Natural killer cell treated with Interleukin-12 subunit alpha and Interleukin-12 subunit beta and Interleukin-15 and Interleukin-18, amount 100 ng/mL, for 72 hours (primary cell): ENCODE results near the gene EMID1. TPM values are rescaled to one million over a fixed set of nuclear protein-coding genes. Genes with fewer than 3 reads are reported as not detected.
"Not testable (repeated sequence)": the region's sequence is repeated elsewhere in the genome, so short reads cannot be mapped to it uniquely, and the experiment has no call there.

ENCODE experiments used
- ATAC-seq, 2 donors: fragments of 150-1000 bp; cut with Tn5 transposase in 1 of 2; sonication (Bioruptor Pico), chemical (Tn5 transposase) in 1 of 2; 2 replicates each; pipeline ENCODE4 v1.10.0; 2021
- DNase-seq: peaks from one replicate; pipeline ENCODE4 v3.0.0; 2022; ENCODE audit warnings: low spot score
- H3K27ac Mint-ChIP-seq, 2 donors: 1 replicate in 1 of 2; 2 replicates in 1 of 2; pipeline ENCODE4 v1.8.0; 2022; ENCODE audit warnings: mixed read lengths in 2 of 2, mild to moderate bottlenecking in 1 of 2, moderate library complexity in 1 of 2
- H3K27me3 Mint-ChIP-seq, 2 donors: 1 replicate in 1 of 2; 2 replicates in 1 of 2; pipeline ENCODE4 v1.8.0; 2022; ENCODE audit warnings: mixed read lengths in 2 of 2
- H3K36me3 Mint-ChIP-seq: one replicate; pipeline ENCODE4 v1.8.0; 2022; ENCODE audit warnings: mixed read lengths
- H3K4me1 Mint-ChIP-seq, 2 donors: 1 replicate in 1 of 2; 2 replicates in 1 of 2; pipeline ENCODE4 v1.8.0; 2022; ENCODE audit warnings: low read depth in 2 of 2, mixed read lengths in 2 of 2, mild to moderate bottlenecking in 1 of 2
- H3K4me3 Mint-ChIP-seq: one replicate; pipeline ENCODE4 v1.8.0; 2022; ENCODE audit warnings: mixed read lengths
- H3K9me3 Mint-ChIP-seq: 2 replicates; pipeline ENCODE4 v1.8.0; 2022; ENCODE audit warnings: mixed read lengths
- total RNA-seq, 2 donors: library from RNA; stranded (reverse); gene quantifications; one replicate each; pipeline ENCODE4 v1.2.3, GENCODE V29; 2022

The EMID1 gene
- total RNA-seq, 2 donors from 2014 or later, result 0.67 to 0.71 TPM

DNA sequence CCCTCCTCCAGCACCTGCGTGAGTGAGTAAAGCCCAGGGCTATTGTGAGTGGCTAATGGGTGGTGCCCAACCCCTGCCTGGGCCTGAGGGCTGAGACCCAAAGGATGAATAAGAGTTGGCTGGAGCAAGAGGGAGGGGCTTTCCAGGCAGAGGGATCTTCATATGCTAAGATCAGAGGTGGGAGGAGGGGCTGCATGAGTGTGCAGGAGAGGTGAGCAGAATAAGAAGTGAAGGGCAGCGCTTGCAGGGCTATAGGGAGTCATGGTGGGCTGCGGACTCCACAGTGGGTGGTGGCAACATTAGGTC is 3.9 kb downstream of the EMID1 start:
- DNase-seq (no peak), ATAC-seq (no peak)
- H3K9me3 Mint-ChIP-seq, result no peaks in the 10 kb centered on the region
- no peak overlapping the region for H3K4me3 Mint-ChIP-seq
- no peak overlapping the region for H3K27ac Mint-ChIP-seq
- no peaks in the 10 kb centered on the region for H3K36me3 Mint-ChIP-seq
- peaks cover 11 to 12% of the 10 kb centered on the region in 2 donors for H3K4me1 Mint-ChIP-seq
- peaks cover 4 to 14% of the 10 kb centered on the region in 2 donors for H3K27me3 Mint-ChIP-seq

GRCh38 chr22:29211066-29211465 is 5.4 kb downstream of the EMID1 start:
- no peaks in the 10 kb centered on the region for H3K9me3 Mint-ChIP-seq
- H3K4me3 Mint-ChIP-seq, result no peak overlapping the region
- H3K27ac Mint-ChIP-seq, result no peak overlapping the region
- peaks cover 4 to 7% of the 10 kb centered on the region in 2 donors for H3K27me3 Mint-ChIP-seq
- no peak for DNase-seq
- no peak for ATAC-seq
- peaks cover 4% of the 10 kb centered on the region in 2 donors for H3K4me1 Mint-ChIP-seq
- no peaks in the 10 kb centered on the region for H3K36me3 Mint-ChIP-seq

- no peak overlapping the region for H3K27ac Mint-ChIP-seq
- H3K4me3 Mint-ChIP-seq, result no peak overlapping the region
These were observed 5.8 kb downstream of the EMID1 start for GRCh38 chr22:29211466-29211865.

GRCh38 chr22:29212743-29213142 is 7.0 kb downstream of the EMID1 start:
- Mint-ChIP-seq H3K4me1 (no peaks in the 10 kb centered on the region), H3K27me3 (no peaks in the 10 kb centered on the region), H3K9me3 (no peaks in the 10 kb centered on the region), H3K36me3 (no peaks in the 10 kb centered on the region), H3K4me3 (no peak overlapping the region), H3K27ac (no peak overlapping the region)
- no peak for DNase-seq
- ATAC-seq, result no peak

More at GRCh38 chr22:29211466-29211865, 5.8 kb downstream of the EMID1 start:
- Mint-ChIP-seq H3K36me3 (no peaks in the 10 kb centered on the region), H3K27me3 (peaks cover 2 to 3% of the 10 kb centered on the region in 2 donors), H3K4me1 (peaks cover under 1 to 2% of the 10 kb centered on the region in 2 donors), H3K9me3 (no peaks in the 10 kb centered on the region)
- DNase-seq (no peak), ATAC-seq (no peak)

DNA sequence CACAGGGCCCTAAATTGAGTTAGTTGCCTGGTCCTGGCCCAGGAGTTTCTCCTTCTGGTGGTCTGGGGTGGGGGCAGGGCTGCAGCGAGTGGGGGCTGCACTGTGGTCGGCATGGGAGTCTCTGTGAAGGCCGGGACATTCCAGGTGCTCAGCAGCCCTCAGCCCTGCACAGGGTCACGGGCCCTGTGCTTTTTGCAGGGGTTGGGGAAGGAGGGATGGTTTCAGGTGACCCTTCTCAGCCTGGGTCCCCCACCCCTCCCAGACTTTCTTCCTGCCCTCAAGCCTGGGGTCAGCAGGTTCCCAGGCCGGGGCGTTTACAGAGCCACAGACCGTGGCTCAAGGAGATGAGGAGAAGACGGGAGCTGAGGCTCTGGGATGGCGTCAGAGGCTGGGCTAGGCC is 7.8 kb downstream of the EMID1 start:
- Mint-ChIP-seq H3K9me3 (no peaks in the 10 kb centered on the region), H3K4me3 (no peak overlapping the region), H3K27ac (no peak overlapping the region), H3K27me3 (no peaks in the 10 kb centered on the region), H3K4me1 (no peaks in the 10 kb centered on the region), H3K36me3 (no peaks in the 10 kb centered on the region)
- DNase-seq, result no peak
- ATAC-seq, result no peak

DNA sequence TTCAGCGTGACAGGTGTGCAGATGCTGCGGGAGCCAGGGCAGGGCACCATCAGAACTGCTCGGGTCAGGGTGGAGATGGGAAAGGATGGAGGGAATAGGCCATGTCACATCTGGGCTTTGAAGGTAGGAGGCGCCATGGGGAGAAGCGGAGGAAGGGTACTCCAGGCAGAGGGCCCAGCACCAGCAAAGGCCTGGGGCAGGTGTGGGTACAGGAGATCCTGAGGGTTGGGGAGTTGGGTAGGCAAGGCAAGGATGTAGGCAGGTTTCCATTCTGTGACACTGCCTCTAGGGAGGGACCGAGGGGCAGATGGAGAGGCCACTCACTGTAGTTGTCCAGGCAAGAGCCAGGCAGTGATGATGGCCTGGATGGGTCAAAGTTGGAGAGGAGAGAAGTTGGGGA is 8.5 kb downstream of the EMID1 start:
- Mint-ChIP-seq H3K4me3 (no peak overlapping the region), H3K27ac (no peak overlapping the region), H3K36me3 (no peaks in the 10 kb centered on the region), H3K4me1 (no peaks in the 10 kb centered on the region), H3K27me3 (no peaks in the 10 kb centered on the region), H3K9me3 (no peaks in the 10 kb centered on the region)
- ATAC-seq (no peak), DNase-seq (no peak)

DNA sequence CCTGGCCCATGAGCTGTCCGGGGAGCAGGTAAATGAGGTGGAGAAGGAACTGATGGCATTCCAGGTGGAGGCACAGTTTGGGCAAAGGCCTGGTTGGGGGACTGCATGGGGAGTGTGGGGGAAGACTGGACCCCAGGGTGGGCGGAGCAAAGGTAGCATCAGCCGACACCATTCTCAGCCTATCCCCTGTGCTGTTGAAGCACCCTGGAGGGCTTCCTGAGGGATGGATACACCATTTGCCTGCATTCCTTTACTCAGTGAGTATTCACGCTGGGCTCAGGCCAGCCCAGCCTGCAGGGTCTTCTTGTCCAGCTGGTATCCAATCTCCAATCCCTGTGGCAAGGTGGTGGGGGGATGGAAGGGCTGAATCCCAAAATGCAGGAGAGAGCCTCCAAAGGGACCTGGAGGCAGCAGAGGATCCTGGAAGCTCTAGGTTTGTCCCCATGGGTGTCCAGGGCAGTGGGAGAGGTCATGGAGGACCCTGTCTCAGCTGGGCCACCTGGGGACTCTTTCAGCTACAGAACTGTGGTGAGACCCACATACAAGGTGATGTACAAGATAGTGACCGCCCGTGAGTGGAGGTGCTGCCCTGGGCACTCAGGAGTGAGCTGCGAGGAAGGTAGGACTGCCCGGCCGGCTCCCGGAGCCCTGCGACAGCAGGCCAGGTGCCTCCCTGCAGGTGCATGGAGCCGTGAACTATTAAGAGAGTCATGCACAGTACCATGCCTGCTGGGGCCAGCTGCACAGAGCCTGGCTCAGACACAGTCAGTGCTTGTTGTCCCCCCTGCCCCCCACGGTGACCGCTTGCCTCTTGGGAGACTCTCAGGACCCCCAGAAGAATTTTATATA is 9.5 kb downstream of the EMID1 start:
- Mint-ChIP-seq H3K4me1 (no peaks in the 10 kb centered on the region), H3K36me3 (no peaks in the 10 kb centered on the region), H3K9me3 (no peaks in the 10 kb centered on the region), H3K4me3 (no peak overlapping the region), H3K27ac (no peak overlapping the region), H3K27me3 (no peaks in the 10 kb centered on the region)
- DNase-seq (no peak), ATAC-seq (no peak)

GRCh38 chr22:29216011-29216872 is 10.5 kb downstream of the EMID1 start:
- ATAC-seq (no peak), DNase-seq (no peak)
- Mint-ChIP-seq H3K4me3 (no peak overlapping the region), H3K36me3 (no peaks in the 10 kb centered on the region), H3K27ac (peak overlapping the region in 1 of 2 donors; percentile 68), H3K9me3 (no peaks in the 10 kb centered on the region), H3K4me1 (no peaks in the 10 kb centered on the region), H3K27me3 (no peaks in the 10 kb centered on the region)

DNA sequence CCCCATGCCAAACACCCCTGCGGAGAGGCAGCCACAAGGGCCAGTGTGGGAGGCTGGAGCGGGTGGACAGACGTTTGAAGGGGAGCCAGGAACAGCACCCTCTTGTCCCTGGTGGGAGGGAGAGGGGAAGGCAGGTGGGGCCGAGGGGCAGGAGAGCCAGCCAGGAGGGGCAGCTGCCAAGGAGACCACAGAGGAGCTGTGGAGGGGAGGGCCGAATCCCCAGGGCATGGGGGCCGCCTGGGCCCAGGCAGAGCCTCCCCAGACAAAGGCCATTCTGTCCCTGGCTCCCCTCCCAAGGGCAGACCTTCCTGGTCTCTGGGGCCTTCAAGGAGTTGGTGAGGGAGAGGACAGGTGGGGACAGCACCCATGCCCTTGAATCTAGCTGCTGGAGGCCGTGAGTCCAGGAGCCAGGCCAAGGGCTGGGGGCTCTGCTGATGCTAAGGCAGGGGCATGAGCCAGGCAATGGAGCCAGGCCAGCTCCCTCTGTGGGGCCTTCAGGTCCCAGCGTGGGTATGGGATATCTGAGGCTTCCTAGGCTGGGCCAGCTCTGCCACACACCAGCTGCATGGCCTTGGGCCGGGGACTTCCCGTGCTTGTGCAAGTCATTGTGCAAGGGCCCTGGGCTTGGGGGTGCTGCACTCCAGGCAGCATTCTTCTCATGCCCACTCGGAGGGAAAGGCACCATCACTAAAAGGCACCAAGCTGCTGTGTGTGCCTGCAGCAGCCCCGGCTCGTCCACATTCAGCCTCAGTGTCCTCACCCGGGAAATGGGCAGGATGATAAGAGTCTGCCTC is 11.4 kb downstream of the EMID1 start:
- Mint-ChIP-seq H3K4me3 (no peak overlapping the region), H3K27ac (peak overlapping the region in 1 of 2 donors; percentile 68), H3K36me3 (no peaks in the 10 kb centered on the region), H3K27me3 (no peaks in the 10 kb centered on the region), H3K9me3 (no peaks in the 10 kb centered on the region), H3K4me1 (no peaks in the 10 kb centered on the region)
- no peak for DNase-seq
- peak; percentile 6 to 74 for ATAC-seq

DNA sequence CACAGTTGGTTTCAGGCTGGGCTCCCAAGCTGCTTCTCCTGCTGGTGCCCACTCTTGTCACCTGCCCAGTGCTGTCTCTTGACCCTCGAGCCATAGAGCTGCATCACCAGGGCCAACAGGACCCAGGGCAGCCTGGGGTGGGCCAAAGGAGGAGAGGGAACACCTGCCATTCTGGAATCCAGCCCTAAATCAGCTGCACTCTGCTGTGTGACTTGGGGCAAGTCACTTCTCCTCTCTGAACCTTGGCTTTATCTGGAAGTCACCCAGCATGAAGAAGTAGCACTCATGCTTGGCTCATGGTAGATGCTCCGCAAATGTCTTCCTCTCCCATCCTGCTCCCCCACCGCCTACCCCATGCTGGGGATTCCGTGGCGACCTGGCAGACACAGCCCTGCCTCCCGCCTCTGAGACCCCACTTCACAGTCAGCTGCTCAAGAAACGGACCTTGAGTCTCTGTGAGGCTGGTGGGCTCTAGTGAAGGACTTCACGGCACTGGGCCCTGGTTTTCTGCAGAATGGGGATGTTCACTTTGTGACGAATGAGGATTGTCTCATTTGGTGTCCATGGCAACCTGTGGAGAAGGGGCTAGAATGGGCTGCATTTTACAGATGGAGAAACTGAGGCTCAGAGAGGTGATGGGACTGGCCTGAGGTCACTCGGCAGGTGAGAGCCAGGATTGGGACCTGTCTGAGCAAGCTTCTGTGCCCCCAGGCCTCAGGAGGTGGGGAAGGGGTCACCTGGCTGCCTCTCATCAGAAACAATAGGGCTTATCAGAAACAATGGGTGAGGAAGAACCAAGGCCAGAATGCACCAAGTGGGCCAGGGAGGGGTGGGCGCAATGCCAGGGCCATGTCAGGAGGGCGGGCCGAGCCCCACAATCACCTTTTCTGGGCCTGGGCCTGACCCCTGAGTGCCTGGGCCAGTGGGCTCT is 12.4 kb downstream of the EMID1 start:
- Mint-ChIP-seq H3K36me3 (no peaks in the 10 kb centered on the region), H3K9me3 (no peaks in the 10 kb centered on the region), H3K4me3 (no peak overlapping the region), H3K27ac (no peak overlapping the region), H3K27me3 (no peaks in the 10 kb centered on the region), H3K4me1 (no peaks in the 10 kb centered on the region)
- ATAC-seq (no peak), DNase-seq (no peak)

- Mint-ChIP-seq H3K36me3 (no peaks in the 10 kb centered on the region), H3K27ac (no peak overlapping the region), H3K4me1 (no peaks in the 10 kb centered on the region), H3K27me3 (no peaks in the 10 kb centered on the region), H3K9me3 (no peaks in the 10 kb centered on the region), H3K4me3 (no peak overlapping the region)
- no peak for DNase-seq
- no peak for ATAC-seq
These were observed 13.2 kb downstream of the EMID1 start for GRCh38 chr22:29218758-29219408.

GRCh38 chr22:29219409-29219782 is 13.7 kb downstream of the EMID1 start:
- not testable (repeated sequence) for H3K27me3 Mint-ChIP-seq, DNase-seq, ATAC-seq, H3K9me3 Mint-ChIP-seq, H3K4me1 Mint-ChIP-seq, H3K36me3 Mint-ChIP-seq, H3K4me3 Mint-ChIP-seq
- H3K27ac Mint-ChIP-seq, result peak overlapping the region in 1 of 2 donors; percentile 39
